ENCODE measurements around the gene MRRF. TPM values are rescaled to one million over a fixed set of nuclear protein-coding genes. Genes with fewer than 3 reads are reported as not detected.

The MRRF gene
- total and polyA plus RNA-seq, 3 donors from 2014 or later = 45.5 to 63.4 (median 54.1) TPM

DNA sequence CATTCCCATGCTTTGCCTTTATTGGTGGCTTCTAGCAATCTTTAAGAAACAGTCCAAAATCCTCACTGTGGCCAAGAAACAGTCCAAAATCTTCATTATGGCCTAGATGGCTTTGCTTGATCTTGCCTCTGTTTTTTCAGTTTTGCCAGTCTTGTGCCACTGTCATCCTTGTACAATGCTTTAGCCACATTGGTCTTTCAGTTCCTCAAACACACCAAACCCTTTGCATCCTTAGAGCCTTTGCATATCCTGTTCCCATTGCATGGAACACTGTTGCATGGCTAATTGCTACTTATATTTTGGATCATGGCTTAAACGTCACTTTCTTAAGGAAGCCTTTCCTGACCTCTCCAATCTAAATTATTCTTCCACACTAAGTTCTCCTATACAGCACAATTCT is 22.1 kb downstream of the MRRF start:
- Histone ChIP-seq H3K4me3 (no peak overlapping the region), H3K27ac (no peak overlapping the region), H3K36me3 (ENCODE audit: low read depth, missing control alignments) (no peaks in the 10 kb centered on the region), H3K27me3 (no peaks in the 10 kb centered on the region), H3K9me3 (no peaks in the 10 kb centered on the region), H3K4me1 (no peaks in the 10 kb centered on the region)
- no peak for DNase-seq
- TF ChIP-seq POLR2A (IDR thresholded peaks at IDR 0.05) = no peak
- TF ChIP-seq, protein P1, sequence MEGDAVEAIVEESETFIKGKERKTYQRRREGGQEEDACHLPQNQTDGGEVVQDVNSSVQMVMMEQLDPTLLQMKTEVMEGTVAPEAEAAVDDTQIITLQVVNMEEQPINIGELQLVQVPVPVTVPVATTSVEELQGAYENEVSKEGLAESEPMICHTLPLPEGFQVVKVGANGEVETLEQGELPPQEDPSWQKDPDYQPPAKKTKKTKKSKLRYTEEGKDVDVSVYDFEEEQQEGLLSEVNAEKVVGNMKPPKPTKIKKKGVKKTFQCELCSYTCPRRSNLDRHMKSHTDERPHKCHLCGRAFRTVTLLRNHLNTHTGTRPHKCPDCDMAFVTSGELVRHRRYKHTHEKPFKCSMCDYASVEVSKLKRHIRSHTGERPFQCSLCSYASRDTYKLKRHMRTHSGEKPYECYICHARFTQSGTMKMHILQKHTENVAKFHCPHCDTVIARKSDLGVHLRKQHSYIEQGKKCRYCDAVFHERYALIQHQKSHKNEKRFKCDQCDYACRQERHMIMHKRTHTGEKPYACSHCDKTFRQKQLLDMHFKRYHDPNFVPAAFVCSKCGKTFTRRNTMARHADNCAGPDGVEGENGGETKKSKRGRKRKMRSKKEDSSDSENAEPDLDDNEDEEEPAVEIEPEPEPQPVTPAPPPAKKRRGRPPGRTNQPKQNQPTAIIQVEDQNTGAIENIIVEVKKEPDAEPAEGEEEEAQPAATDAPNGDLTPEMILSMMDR (IDR thresholded peaks at IDR 0.05) = no peak
- intact Hi-C loops (cut with DNase I; ENCODE audit: low total_unique reads) = no loop called here
- WGBS, 2 donors = 69 to 93% methylated on average over 1 of the region's 1 CpG

DNA sequence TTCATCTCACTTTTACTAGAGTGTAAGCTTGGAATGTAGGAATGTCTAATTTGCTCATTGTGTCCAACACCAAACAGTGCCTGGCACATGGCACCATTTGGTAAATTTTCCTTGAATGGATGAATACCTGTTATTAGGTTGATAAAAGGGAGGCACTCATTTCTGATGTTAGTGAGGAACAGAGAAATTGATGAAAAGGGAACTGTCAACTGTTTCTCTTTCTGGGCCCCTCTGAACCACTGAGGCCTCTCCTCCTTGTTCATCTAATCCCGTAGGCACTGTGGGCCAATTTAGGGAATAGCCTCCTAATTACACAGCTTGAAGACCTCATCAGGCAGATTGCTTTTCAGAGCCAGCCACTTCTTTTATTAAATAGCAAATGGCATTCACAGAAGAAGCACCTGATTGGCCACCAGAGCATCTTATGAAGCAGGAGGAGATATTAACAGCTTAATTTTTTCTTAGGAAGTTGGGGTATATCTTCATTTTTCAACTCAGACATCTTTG is 22.6 kb downstream of the MRRF start:
- intact Hi-C loops (cut with DNase I; ENCODE audit: low total_unique reads) = no loop called here
- no peaks in the 10 kb centered on the region for H3K27me3 ChIP-seq

DNA sequence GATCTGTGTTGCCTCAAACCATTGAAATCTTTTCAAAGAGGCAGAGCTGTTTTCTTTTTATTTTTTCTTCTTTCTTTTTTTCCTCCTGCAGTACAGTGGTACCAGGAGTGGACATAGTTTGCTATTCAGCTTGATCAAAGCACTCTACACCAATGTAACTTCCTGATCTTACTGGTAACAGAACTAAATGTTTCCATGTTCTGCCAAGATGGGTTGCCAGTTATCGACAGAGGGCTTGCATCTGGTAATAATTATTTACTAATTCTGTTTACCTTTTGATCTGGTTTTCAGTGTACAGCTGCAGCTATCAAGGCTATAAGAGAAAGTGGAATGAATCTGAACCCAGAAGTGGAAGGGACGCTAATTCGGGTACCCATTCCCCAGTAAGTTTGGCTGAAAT is 26.8 kb downstream of the MRRF start:
- H3K27me3 ChIP-seq = no peaks in the 10 kb centered on the region
- no peaks in the 10 kb centered on the region for H3K4me1 ChIP-seq
- WGBS, 2 donors = 88 to 89% methylated on average over 3 of the region's 3 CpGs
- intact Hi-C loops (cut with DNase I; ENCODE audit: low total_unique reads) = no loop called here
- H3K9me3 ChIP-seq = no peaks in the 10 kb centered on the region
- DNase-seq = no peak
- H3K4me3 ChIP-seq = no peak overlapping the region
- H3K36me3 ChIP-seq (ENCODE audit: low read depth, missing control alignments) = no peaks in the 10 kb centered on the region
- TF ChIP-seq POLR2A (IDR thresholded peaks at IDR 0.05) = no peak
- TF ChIP-seq, protein P1 (IDR thresholded peaks at IDR 0.05) = no peak
- no peak overlapping the region for H3K27ac ChIP-seq

More for the DNA sequence above, 22.6 kb downstream of the MRRF start:
- 75 to 82% methylated on average over 1 of the region's 1 CpG for WGBS, 2 donors
- H3K4me1 ChIP-seq = no peaks in the 10 kb centered on the region
- H3K4me3 ChIP-seq = no peak overlapping the region
- H3K36me3 ChIP-seq (ENCODE audit: low read depth, missing control alignments) = no peaks in the 10 kb centered on the region
- TF ChIP-seq, protein P1 (IDR thresholded peaks at IDR 0.05) = no peak
- TF ChIP-seq POLR2A (IDR thresholded peaks at IDR 0.05) = no peak
- no peaks in the 10 kb centered on the region for H3K9me3 ChIP-seq
- H3K27ac ChIP-seq = no peak overlapping the region
- no peak for DNase-seq

DNA sequence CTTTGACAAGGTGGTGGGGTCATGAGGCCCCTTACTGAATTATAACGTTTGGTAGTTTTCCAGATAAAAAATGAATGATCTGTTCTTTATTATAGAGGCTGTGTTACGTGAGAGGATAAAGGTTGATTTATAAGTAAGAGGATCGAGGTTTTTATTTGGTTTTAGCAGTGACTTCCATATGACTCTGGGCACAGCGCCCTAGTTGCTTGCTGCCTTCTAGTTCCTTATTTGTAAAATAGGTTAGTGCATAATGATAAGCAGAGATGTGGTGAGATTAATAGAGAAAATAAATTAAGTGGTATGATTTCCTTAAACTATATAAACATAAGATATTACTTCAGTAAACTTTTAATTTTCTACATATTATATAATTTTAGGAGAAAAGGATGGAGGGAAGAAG is 29.8 kb downstream of the MRRF start:
- Histone ChIP-seq H3K27ac (no peak overlapping the region), H3K4me3 (no peak overlapping the region), H3K4me1 (no peaks in the 10 kb centered on the region), H3K9me3 (no peaks in the 10 kb centered on the region), H3K27me3 (no peaks in the 10 kb centered on the region), H3K36me3 (ENCODE audit: low read depth, missing control alignments) (no peaks in the 10 kb centered on the region)
- WGBS, 2 donors = 78 to 82% methylated on average over 4 of the region's 4 CpGs
- DNase-seq = no peak
- intact Hi-C loops (cut with DNase I; ENCODE audit: low total_unique reads) = no loop called here
- TF ChIP-seq, protein P1 (IDR thresholded peaks at IDR 0.05) = no peak
- TF ChIP-seq POLR2A (IDR thresholded peaks at IDR 0.05) = no peak

DNA sequence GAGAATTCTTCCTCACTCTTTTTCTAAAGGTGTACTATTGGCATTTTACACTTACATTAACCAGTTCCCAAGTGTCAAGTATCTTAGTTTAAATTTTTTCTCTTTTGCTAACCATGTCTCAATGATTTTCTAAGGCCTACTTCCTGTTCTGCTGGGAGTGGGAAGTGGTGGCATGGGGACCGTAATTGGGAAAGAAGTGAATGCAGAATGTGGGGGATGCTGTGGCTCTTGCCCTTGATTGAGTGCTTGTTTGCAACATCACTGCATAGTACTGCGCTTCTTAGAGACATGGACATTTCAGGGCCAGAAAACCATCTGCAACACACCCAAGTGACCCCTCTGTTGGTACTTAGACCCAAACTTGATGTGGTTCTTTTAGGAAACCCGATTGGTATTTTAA is 32.8 kb downstream of the MRRF start:
- DNase-seq = no peak
- H3K27me3 ChIP-seq = no peaks in the 10 kb centered on the region
- intact Hi-C loops (cut with DNase I; ENCODE audit: low total_unique reads) = no loop called here
- WGBS, 2 donors = 93 to 96% methylated on average over 3 of the region's 3 CpGs
- H3K9me3 ChIP-seq = no peaks in the 10 kb centered on the region
- H3K27ac ChIP-seq = no peak overlapping the region
- no peak for TF ChIP-seq POLR2A (IDR thresholded peaks at IDR 0.05)
- TF ChIP-seq, protein P1 (IDR thresholded peaks at IDR 0.05) = no peak
- H3K36me3 ChIP-seq (ENCODE audit: low read depth, missing control alignments) = no peaks in the 10 kb centered on the region
- H3K4me3 ChIP-seq = no peak overlapping the region
- H3K4me1 ChIP-seq = no peaks in the 10 kb centered on the region
